Ishikawa (cell line): ENCODE results near the gene CREB3L2.

Experiments
- CEBPB ChIP-seq: IDR thresholded peaks from 2 replicates; pipeline ENCODE4 v1.6.1; 2012
- REST ChIP-seq: IDR thresholded peaks from 2 replicates; pipeline ENCODE4 v1.6.1; 2012; ENCODE audit warnings: low read depth, mild to moderate bottlenecking
- TAF1 ChIP-seq: IDR thresholded peaks from 2 replicates; pipeline ENCODE4 v1.6.1; 2012; ENCODE audit warnings: low read depth, mild to moderate bottlenecking

GRCh38 chr7:137836113-137836509 lies 165.8 kb downstream of the CREB3L2 start:
- TF ChIP-seq TAF1 = no peak
- no peak for TF ChIP-seq CEBPB
- no peak for TF ChIP-seq REST
